Caco-2 (cell line): ENCODE results near the gene RBPJL. TPM values are rescaled to one million over a fixed set of nuclear protein-coding genes. Genes with fewer than 3 reads are reported as not detected.

Experiments used
- BruUV-seq: library from RNA; stranded (reverse); fragments of 400-500 nt; replicated peaks from 2 replicates; lab custom pipeline; 2021; lab: Mats Ljungman, UMichigan
- CTCF ChIA-PET: fragments of 300-600 bp; sonication (Branson Sonifier 250); formaldehyde crosslinking; loops from one replicate; lab custom pipeline; 2022; ENCODE audit warnings: antibody characterized with exemption; lab: Charles Lee
- POLR2A ChIA-PET: fragments of 300-600 bp; sonication (Branson Sonifier 250); formaldehyde crosslinking; loops from one replicate; lab custom pipeline; 2022; ENCODE audit warnings: antibody characterized with exemption; lab: Charles Lee
- DNase-seq, 2 experiments: peaks; one replicate each; pipeline versions ENCODE4 v3.0.0 to v3.0.0-alpha.2; 2020 to 2022
- H3K27me3 ChIP-seq: replicated peaks from 2 replicates; pipeline ENCODE4 v1.6.0; 2011; ENCODE audit warnings: low read length; ENCODE audit not compliant: control insufficient read depth, insufficient read depth
- H3K36me3 ChIP-seq: 2 replicates; pipeline ENCODE4 v1.5.1; 2011; ENCODE audit warnings: low read length; ENCODE audit not compliant: control insufficient read depth, insufficient read depth
- H3K4me1 ChIP-seq: fragments of 250-450 bp; sonication (Bioruptor Pico); 2 replicates; pipeline ENCODE4 v1.5.1; 2020; ENCODE audit warnings: mild to moderate bottlenecking
- H3K4me3 ChIP-seq: 2 replicates; pipeline ENCODE4 v1.5.1; 2011; ENCODE audit warnings: low read depth, mild to moderate bottlenecking, control low read depth, low read length
- H3K9me3 ChIP-seq: fragments of 250-450 bp; sonication (Bioruptor Pico); 2 replicates; pipeline ENCODE4 v1.5.1; 2020; ENCODE audit warnings: mild to moderate bottlenecking, moderate library complexity
- H3K27ac Mint-ChIP-seq: one replicate; pipeline ENCODE4 v1.8.0; 2022; ENCODE audit warnings: mixed read lengths; ENCODE audit not compliant: unreplicated experiment
- H3K27me3 Mint-ChIP-seq: one replicate; pipeline ENCODE4 v1.8.0; 2022; ENCODE audit warnings: mixed read lengths; ENCODE audit not compliant: insufficient read depth, unreplicated experiment
- H3K36me3 Mint-ChIP-seq: one replicate; pipeline ENCODE4 v1.8.0; 2022; ENCODE audit warnings: mild to moderate bottlenecking, mixed read lengths; ENCODE audit not compliant: insufficient read depth, unreplicated experiment
- H3K4me1 Mint-ChIP-seq: one replicate; pipeline ENCODE4 v1.8.0; 2022; ENCODE audit warnings: low read depth, mixed read lengths; ENCODE audit not compliant: unreplicated experiment
- H3K4me3 Mint-ChIP-seq: one replicate; pipeline ENCODE4 v1.8.0; 2022; ENCODE audit warnings: mild to moderate bottlenecking, moderate library complexity, mixed read lengths; ENCODE audit not compliant: unreplicated experiment
- H3K9me3 Mint-ChIP-seq: one replicate; pipeline ENCODE4 v1.8.0; 2022; ENCODE audit warnings: mixed read lengths; ENCODE audit not compliant: unreplicated experiment
- CTCF ChIP-seq, 2 experiments: fragments of 200-600 bp in 1 of 2; IDR thresholded peaks; 1 replicate in 1 of 2; 2 replicates in 1 of 2; pipeline versions ENCODE4 v1.5.1 to v1.8.0; 2011 to 2022; ENCODE audit warnings: antibody characterized with exemption in 1 of 2, control low read depth in 1 of 2, inconsistent platforms in 1 of 2, low read depth in 1 of 2, low read length in 1 of 2, mild to moderate bottlenecking in 1 of 2, moderate library complexity in 1 of 2; ENCODE audit not compliant: insufficient read depth in 1 of 2, severe bottlenecking in 1 of 2, unreplicated experiment in 1 of 2
- intact Hi-C: fragments of 100-400 bp; cut with micrococcal nuclease; formaldehyde crosslinking; loops from one replicate; pipeline ENCODE4 v1.10.0; 2022; ENCODE audit not compliant: unreplicated experiment
- total RNA-seq: library from RNA; stranded (reverse); gene quantifications from 2 replicates; pipeline ENCODE4 v1.2.3, GENCODE V29; 2022

The RBPJL gene
- total RNA-seq, 1 experiment from 2014 or later, result not detected

- Histone ChIP-seq H3K4me1 (no peaks in the 10 kb centered on the region), H3K9me3 (no peaks in the 10 kb centered on the region), H3K4me3 (no peak overlapping the region), H3K27me3 (no peaks in the 10 kb centered on the region), H3K36me3 (no peaks in the 10 kb centered on the region)
- Mint-ChIP-seq H3K9me3 (no peaks in the 10 kb centered on the region), H3K4me1 (peaks cover 8% of the 10 kb centered on the region), H3K4me3 (no peak overlapping the region), H3K36me3 (no peaks in the 10 kb centered on the region), H3K27me3 (peaks cover 3% of the 10 kb centered on the region), H3K27ac (no peak overlapping the region)
- POLR2A ChIA-PET, result no interaction called here
- CTCF ChIA-PET, result no interaction called here
- TF ChIP-seq CTCF (IDR thresholded peaks at IDR 0.05; ENCODE audit: insufficient read depth in 1 of 2, low read depth in 1 of 2, low read length in 1 of 2, severe bottlenecking in 1 of 2, unreplicated experiment in 1 of 2), result no peak
- intact Hi-C loops, result no loop called here
- no peak for DNase-seq
- no TSS peak for BruUV-seq
Observed at GRCh38 chr20:45307076-45307640, 518 bp downstream of the RBPJL start.

- BruUV-seq, result no TSS peak
- ChIA-PET CTCF (interaction anchor here (0.7 to 2.1 kb wide), 5 partner anchors 10 to 156 kb away, joined by 3 to 7 read pairs (median 3); no protein-coding TSS in a partner anchor), POLR2A (no interaction called here)
- no peak for TF ChIP-seq CTCF (IDR thresholded peaks at IDR 0.05; ENCODE audit: insufficient read depth in 1 of 2, low read depth in 1 of 2, low read length in 1 of 2, severe bottlenecking in 1 of 2, unreplicated experiment in 1 of 2)
- no peaks in the 10 kb centered on the region for H3K9me3 ChIP-seq
- H3K4me3 ChIP-seq, result no peak within 1 kb of the TSS
- H3K27ac Mint-ChIP-seq, result no peak within 1 kb of the TSS
- H3K36me3 Mint-ChIP-seq, result no peaks in the 10 kb centered on the region
- no peaks in the 10 kb centered on the region for H3K9me3 Mint-ChIP-seq
- DNase-seq, result no peak
- no peaks in the 10 kb centered on the region for H3K36me3 ChIP-seq
- peaks cover 8% of the 10 kb centered on the region for H3K4me1 Mint-ChIP-seq
- intact Hi-C loops, result no loop called here
- H3K27me3 ChIP-seq, result no peaks in the 10 kb centered on the region
- no peaks in the 10 kb centered on the region for H3K4me1 ChIP-seq
- H3K4me3 Mint-ChIP-seq, result no peak within 1 kb of the TSS
- H3K27me3 Mint-ChIP-seq, result peaks cover 3% of the 10 kb centered on the region
Observed at GRCh38 chr20:45308117-45308778, 1.6 kb downstream of the RBPJL start, which contains the start of gene MATN4. Gene MATN4 (minus strand): TSS chr20:45308299. CDS start chr20:45305582, 2,717 bp downstream.

GRCh38 chr20:45309075-45309474 is 2.4 kb downstream of the RBPJL start:
- Histone ChIP-seq H3K27me3 (no peaks in the 10 kb centered on the region), H3K4me3 (no peak overlapping the region), H3K4me1 (no peaks in the 10 kb centered on the region), H3K9me3 (no peaks in the 10 kb centered on the region), H3K36me3 (no peaks in the 10 kb centered on the region)
- Mint-ChIP-seq H3K9me3 (no peaks in the 10 kb centered on the region), H3K4me1 (peaks cover 8% of the 10 kb centered on the region), H3K27ac (no peak overlapping the region), H3K4me3 (no peak overlapping the region), H3K27me3 (no peaks in the 10 kb centered on the region), H3K36me3 (no peaks in the 10 kb centered on the region)
- DNase-seq, result no peak
- no peak for TF ChIP-seq CTCF (IDR thresholded peaks at IDR 0.05; ENCODE audit: insufficient read depth in 1 of 2, low read depth in 1 of 2, low read length in 1 of 2, severe bottlenecking in 1 of 2, unreplicated experiment in 1 of 2)
- ChIA-PET POLR2A (no interaction called here), CTCF (interaction anchor here (1.1 to 2.1 kb wide), 3 partner anchors 10 to 60 kb away, joined by 3 to 7 read pairs (median 5); no protein-coding TSS in a partner anchor)
- BruUV-seq, result no TSS peak
- intact Hi-C loops, result no loop called here
